Common myeloid progenitor, CD34-positive (primary cell): Measurements from ENCODE around the gene ARHGAP22.

ENCODE experiments used
- CTCF ChIA-PET: fragments of 350-600 bp; sonication (Branson Sonifier 250); formaldehyde crosslinking; loops from one replicate; lab custom pipeline; 2021; ENCODE audit warnings: antibody characterized with exemption; lab: Charles Lee
- POLR2A ChIA-PET: fragments of 350-600 bp; sonication (Branson Sonifier 250); formaldehyde crosslinking; loops from one replicate; lab custom pipeline; 2021; ENCODE audit warnings: antibody characterized with exemption; lab: Charles Lee
- DNase-seq, 3 donors: peaks; one replicate each; pipeline versions ENCODE4 v3.0.0 to v3.0.0-alpha.2; 2013
- H3K27ac ChIP-seq, 2 experiments: 1 replicate in 1 of 2; 2 replicates in 1 of 2; pipeline ENCODE4 v1.7.0; 2013; ENCODE audit warnings: inconsistent platforms in 2 of 2, low read length in 2 of 2, mild to moderate bottlenecking in 2 of 2, low read depth in 1 of 2, moderate library complexity in 1 of 2; ENCODE audit not compliant: severe bottlenecking in 2 of 2, insufficient read depth in 1 of 2, poor library complexity in 1 of 2
- H3K27me3 ChIP-seq, 5 experiments: replicated peaks in 2 of 5; 1 replicate in 3 of 5; 2 replicates in 2 of 5; pipeline versions ENCODE4 v1.6.1 to v1.7.0; 2013; ENCODE audit warnings: low read length in 4 of 5, mild to moderate bottlenecking in 2 of 5, moderate library complexity in 2 of 5, inconsistent platforms in 1 of 5; ENCODE audit not compliant: insufficient read depth in 5 of 5, control insufficient read depth in 4 of 5
- H3K36me3 ChIP-seq, 4 experiments: 1 replicate in 2 of 4; 2 replicates in 2 of 4; pipeline versions ENCODE4 v1.6.1 to v1.7.0; 2013; ENCODE audit warnings: low read length in 3 of 4, control low read depth in 1 of 4, mild to moderate bottlenecking in 1 of 4; ENCODE audit not compliant: control insufficient read depth in 4 of 4, insufficient read depth in 4 of 4
- H3K4me1 ChIP-seq, 4 experiments: 1 replicate in 3 of 4; 2 replicates in 1 of 4; pipeline versions ENCODE4 v1.6.1 to v1.7.1; 2013; ENCODE audit warnings: low read length in 3 of 4, mild to moderate bottlenecking in 3 of 4, control low read depth in 1 of 4, inconsistent platforms in 1 of 4, moderate library complexity in 1 of 4; ENCODE audit not compliant: control insufficient read depth in 4 of 4, insufficient read depth in 4 of 4; ENCODE audit errors: control extremely low read depth in 1 of 4
- H3K4me3 ChIP-seq, 7 experiments: 1 replicate in 4 of 7; 2 replicates in 3 of 7; pipeline versions ENCODE4 v1.5.1 to v1.7.0; 2013; ENCODE audit warnings: mild to moderate bottlenecking in 7 of 7, low read length in 6 of 7, moderate library complexity in 6 of 7, inconsistent platforms in 2 of 7, low read depth in 2 of 7, control low read depth in 1 of 7; ENCODE audit not compliant: insufficient read depth in 4 of 7, control insufficient read depth in 1 of 7; ENCODE audit errors: extremely low read depth in 1 of 7
- H3K9me3 ChIP-seq, 5 experiments: 1 replicate in 4 of 5; 2 replicates in 1 of 5; pipeline versions ENCODE4 v1.6.1 to v1.7.1; 2013; ENCODE audit warnings: low read length in 4 of 5, mild to moderate bottlenecking in 2 of 5, inconsistent platforms in 1 of 5, low read depth in 1 of 5, moderate library complexity in 1 of 5; ENCODE audit not compliant: control insufficient read depth in 4 of 5, insufficient read depth in 2 of 5; ENCODE audit errors: control extremely low read depth in 1 of 5
- WGBS: methylation state at CpG from one replicate; pipeline ENCODE4 v1.1.5; 2013; ENCODE audit not compliant: insufficient coverage; 5-methylcytosine and 5-hydroxymethylcytosine counted together

ARHGAP22 gene

DNA sequence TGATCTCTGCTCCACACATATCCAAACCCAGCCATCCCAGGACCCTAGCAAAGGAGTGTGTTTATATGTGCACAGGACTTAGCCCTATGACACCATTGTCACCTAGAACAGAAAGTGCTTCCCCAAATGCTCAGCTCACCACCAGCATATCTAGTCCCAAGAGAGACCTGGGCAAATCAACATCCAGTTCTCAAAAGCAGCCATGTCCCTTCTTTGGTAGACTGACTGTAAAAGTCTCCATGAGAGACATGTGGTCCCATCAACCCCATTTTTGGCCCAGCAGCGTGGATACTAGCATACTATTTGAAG is 20.9 kb upstream of the ARHGAP22 start:
- 100% methylated on average over 1 of the region's 1 CpG for WGBS
- H3K27ac ChIP-seq = no peak overlapping the region
- no peak overlapping the region for H3K4me3 ChIP-seq
- ChIA-PET POLR2A (no interaction called here), CTCF (interaction anchor here (1.1 to 6.2 kb wide), 6 partner anchors 8 to 32 kb away, joined by 3 to 79 read pairs (median 18); partner anchors contain the start of gene ARHGAP22)
- no peaks in the 10 kb centered on the region for H3K27me3 ChIP-seq
- H3K36me3 ChIP-seq = no peaks in the 10 kb centered on the region
- H3K9me3 ChIP-seq = peaks cover 0 to 4% (median 0%) of the 10 kb centered on the region in 5 experiments
- no peak for DNase-seq
- H3K4me1 ChIP-seq = peaks cover 0 to 14% (median 10%) of the 10 kb centered on the region in 4 experiments

DNA sequence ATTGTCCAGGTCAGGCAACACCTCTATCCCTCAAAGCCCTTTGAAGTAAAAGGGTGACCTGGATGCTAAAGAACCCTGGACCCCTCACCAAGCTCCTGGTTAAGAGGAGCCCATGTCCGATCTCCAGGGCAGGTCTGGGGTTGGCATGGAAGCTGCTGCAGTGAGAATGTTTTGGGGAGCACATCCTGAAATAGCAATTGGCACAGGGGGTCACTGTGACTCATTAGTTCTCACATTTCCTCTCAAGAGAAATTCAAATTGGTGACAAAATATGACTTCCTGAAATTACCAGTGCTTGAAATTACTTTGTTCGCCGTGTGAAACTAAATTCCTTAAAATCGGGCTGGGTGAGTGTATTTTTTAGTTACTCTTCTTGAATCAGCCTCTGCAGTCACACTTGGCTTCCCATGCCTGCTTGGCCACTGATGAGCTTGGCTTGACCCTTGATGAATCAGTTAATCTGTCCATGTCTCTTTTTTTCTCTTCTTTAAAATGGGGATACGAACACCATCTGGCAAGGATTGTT is 18.8 kb upstream of the ARHGAP22 start:
- H3K36me3 ChIP-seq = no peaks in the 10 kb centered on the region
- H3K4me1 ChIP-seq = peaks cover 0 to 14% (median 10%) of the 10 kb centered on the region in 4 experiments

DNA sequence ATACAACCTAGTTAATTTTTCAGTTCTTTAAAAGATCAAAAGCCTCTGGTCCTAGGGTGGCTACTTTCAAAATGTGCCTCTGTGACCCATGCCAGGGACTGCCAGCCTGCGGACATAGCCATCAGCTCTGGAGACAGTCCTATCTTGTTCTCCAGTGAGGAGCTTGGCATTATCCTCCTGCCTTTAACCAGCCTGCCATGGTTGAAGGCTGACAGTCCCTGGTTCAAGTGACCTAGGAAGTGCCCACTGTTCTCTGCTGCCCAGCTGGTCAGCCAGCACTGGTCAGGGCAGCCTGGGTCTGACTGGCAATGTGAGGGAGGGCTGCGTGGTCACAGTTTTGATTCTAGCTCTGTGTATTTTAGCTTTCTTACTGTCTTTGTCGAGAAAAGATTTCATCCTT is 18.1 kb upstream of the ARHGAP22 start:
- DNase-seq = no peak
- peaks cover 0 to 2% (median 0%) of the 10 kb centered on the region in 5 experiments for H3K9me3 ChIP-seq
- no peaks in the 10 kb centered on the region for H3K27me3 ChIP-seq
- H3K4me3 ChIP-seq = no peak overlapping the region
- peaks cover 0 to 14% (median 10%) of the 10 kb centered on the region in 4 experiments for H3K4me1 ChIP-seq
- POLR2A ChIA-PET = no interaction called here
- H3K27ac ChIP-seq = no peak overlapping the region
- 100% methylated on average over 2 of the region's 3 CpGs for WGBS
- CTCF ChIA-PET = interaction anchor here (1.1 to 6.2 kb wide), 6 partner anchors 9 to 98 kb away, joined by 3 to 79 read pairs (median 12); partner anchors contain the start of gene ARHGAP22
- H3K36me3 ChIP-seq = no peaks in the 10 kb centered on the region

More for the DNA sequence above, 18.8 kb upstream of the ARHGAP22 start:
- peak; percentile 24 to 83 (median 71) for DNase-seq
- H3K27me3 ChIP-seq = no peaks in the 10 kb centered on the region
- ChIA-PET CTCF (interaction anchor here (1.1 to 6.2 kb wide), 7 partner anchors 9 to 33 kb away, joined by 3 to 79 read pairs (median 14); partner anchors contain the start of gene ARHGAP22), POLR2A (no interaction called here)
- peak overlapping the region in 2 of 7 experiments; percentile 19 to 31 for H3K4me3 ChIP-seq
- peaks cover 0 to 2% (median 0%) of the 10 kb centered on the region in 5 experiments for H3K9me3 ChIP-seq
- no peak overlapping the region for H3K27ac ChIP-seq
- WGBS = 18% methylated on average over 5 of the region's 5 CpGs

DNA sequence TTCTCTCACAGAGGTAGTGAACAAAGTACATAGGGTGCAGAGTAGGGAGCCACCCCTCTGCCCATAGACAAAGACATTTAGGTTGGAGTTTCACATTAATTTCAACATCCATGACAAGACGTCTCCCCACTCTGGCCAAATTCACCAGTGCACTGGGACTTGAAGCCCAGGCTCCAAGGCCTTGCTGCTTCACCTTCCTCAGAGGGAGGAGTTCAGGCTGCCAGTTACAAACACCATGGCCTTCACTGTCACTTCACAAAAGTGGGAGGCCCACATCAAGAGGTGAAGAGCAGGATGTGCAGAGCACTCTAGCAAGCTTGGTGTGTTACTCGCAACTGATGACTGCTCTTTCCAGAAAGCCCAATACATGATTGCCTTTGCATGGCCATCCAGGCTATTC is 15.8 kb upstream of the ARHGAP22 start:
- Histone ChIP-seq H3K27ac (no peak overlapping the region), H3K4me1 (peaks cover 0 to 14% (median 10%) of the 10 kb centered on the region in 4 experiments), H3K36me3 (no peaks in the 10 kb centered on the region), H3K4me3 (no peak overlapping the region), H3K27me3 (no peaks in the 10 kb centered on the region), H3K9me3 (peaks cover 0 to 7% (median 1%) of the 10 kb centered on the region in 5 experiments)
- DNase-seq = no peak
- 80% methylated on average over 1 of the region's 2 CpGs for WGBS
- ChIA-PET POLR2A (no interaction called here), CTCF (interaction anchor here (1.4 to 3.0 kb wide), 2 partner anchors 9 to 14 kb away, joined by 3 to 17 read pairs; no protein-coding TSS in a partner anchor)

DNA sequence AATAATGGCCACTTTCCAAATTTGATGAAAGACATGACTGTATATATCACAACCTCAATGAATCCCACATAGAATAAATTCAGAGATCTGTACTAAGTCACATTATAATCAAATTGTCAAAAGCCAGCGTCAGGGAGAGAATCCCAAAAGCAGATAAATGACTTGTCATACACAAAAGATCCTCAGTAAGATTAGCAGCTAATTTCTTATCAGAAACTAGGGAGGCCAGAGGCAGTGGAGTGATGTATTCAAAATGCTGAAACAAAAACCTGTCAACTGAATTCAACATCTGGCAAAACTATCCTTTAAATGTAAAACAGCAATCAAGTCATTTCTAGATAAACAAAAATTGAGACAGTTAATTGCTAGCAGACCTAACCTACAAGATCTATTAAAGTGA is 11.6 kb upstream of the ARHGAP22 start:
- Histone ChIP-seq H3K9me3 (peaks cover 0 to 17% (median 2%) of the 10 kb centered on the region in 5 experiments), H3K4me1 (no peaks in the 10 kb centered on the region), H3K27ac (no peak overlapping the region), H3K27me3 (no peaks in the 10 kb centered on the region), H3K4me3 (no peak overlapping the region), H3K36me3 (no peaks in the 10 kb centered on the region)
- ChIA-PET POLR2A (no interaction called here), CTCF (interaction anchor here (1.0 to 4.0 kb wide), 3 partner anchors 60 to 97 kb away, joined by 3 to 19 read pairs (median 3); no protein-coding TSS in a partner anchor)
- no CpG with 5 or more reads among the region's 1 CpG for WGBS
- no peak for DNase-seq

DNA sequence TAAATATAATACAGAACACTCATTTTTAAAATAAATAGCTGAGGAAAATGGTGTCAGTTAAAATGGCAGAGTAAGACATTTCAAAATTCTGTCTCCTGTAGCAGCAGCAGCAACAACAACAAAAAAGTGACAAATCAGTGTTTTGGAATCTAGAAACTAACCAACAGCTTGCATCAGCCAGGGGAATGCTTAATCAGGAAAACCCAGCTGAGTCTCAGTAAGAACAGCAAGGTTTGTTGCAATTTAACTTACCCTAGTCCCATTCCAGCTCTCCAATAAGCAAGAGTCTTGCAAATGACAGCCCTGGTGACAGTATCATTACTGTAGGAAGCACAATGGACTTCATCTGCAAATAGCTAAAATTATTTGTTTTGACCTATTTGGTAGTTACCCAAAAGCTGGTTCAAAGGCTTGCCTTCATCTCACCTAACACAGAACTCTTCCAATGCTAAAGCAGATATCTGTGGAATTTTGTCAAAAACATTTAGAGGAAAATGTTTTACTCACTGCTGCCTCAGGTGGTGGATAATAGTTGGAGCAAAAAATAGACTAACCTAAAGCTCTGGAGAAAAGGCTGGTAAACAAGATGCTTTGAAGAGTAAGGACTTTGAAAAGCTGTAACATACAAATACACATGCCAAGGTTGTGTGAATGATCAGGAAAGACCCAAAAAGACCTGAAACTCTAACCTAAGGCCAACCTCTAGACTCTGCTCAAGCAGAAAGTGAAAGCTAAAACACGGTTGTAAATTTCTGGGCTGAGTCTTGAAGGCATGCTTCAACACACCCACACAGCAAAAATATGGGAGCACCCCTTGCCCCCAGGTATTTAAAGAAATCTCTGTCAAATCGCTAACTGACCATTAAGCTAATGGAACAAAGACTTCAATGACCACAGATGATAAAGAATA is 9.9 kb upstream of the ARHGAP22 start:
- no peak for DNase-seq
- no peaks in the 10 kb centered on the region for H3K36me3 ChIP-seq
- H3K27ac ChIP-seq = no peak overlapping the region
- WGBS = 86% methylated on average over 1 of the region's 2 CpGs
- peaks cover 0 to 17% (median 2%) of the 10 kb centered on the region in 5 experiments for H3K9me3 ChIP-seq
- H3K4me1 ChIP-seq = no peaks in the 10 kb centered on the region
- ChIA-PET CTCF (interaction anchor here (0.7 to 4.0 kb wide), 17 partner anchors 9 to 87 kb away, joined by 3 to 22 read pairs (median 5); partner anchors contain the start of gene ARHGAP22), POLR2A (interaction anchor here (0.6 kb wide), 1 partner anchor 1130 kb away, joined by 3 read pairs; no protein-coding TSS in a partner anchor)
- no peak overlapping the region for H3K4me3 ChIP-seq
- no peaks in the 10 kb centered on the region for H3K27me3 ChIP-seq
